ENCODE data around the gene PATL2.
"Not testable (repeated sequence)": the region's sequence is repeated elsewhere in the genome, so short reads cannot be mapped to it uniquely, and the experiment has no call there.

The PATL2 gene

DNA sequence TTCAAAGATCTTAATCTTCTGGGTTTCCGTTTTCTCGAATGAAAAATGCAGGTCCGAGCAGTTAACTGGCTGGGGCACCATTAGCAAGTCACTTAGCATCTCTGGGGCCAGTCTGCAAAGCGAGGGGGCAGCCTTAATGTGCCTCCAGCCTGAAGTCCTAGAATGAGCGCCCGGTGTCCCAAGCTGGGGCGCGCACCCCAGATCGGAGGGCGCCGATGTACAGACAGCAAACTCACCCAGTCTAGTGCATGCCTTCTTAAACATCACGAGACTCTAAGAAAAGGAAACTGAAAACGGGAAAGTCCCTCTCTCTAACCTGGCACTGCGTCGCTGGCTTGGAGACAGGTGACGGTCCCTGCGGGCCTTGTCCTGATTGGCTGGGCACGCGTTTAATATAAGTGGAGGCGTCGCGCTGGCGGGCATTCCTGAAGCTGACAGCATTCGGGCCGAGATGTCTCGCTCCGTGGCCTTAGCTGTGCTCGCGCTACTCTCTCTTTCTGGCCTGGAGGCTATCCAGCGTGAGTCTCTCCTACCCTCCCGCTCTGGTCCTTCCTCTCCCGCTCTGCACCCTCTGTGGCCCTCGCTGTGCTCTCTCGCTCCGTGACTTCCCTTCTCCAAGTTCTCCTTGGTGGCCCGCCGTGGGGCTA, at the start of gene PATL2, which contains the start of gene B2M:
Gene PATL2, minus strand, starts transcription at position 228 of the 647 bp plus-strand sequence. CDS start 34,833 bp downstream, outside the sequence.
Gene B2M, plus strand, starts transcription at position 422 of the 647 bp plus-strand sequence. Its CDS starts 30 bp downstream, at position 452.
- peak; percentile 98 for DNase-seq (ENCODE audit: low spot score)

DNA sequence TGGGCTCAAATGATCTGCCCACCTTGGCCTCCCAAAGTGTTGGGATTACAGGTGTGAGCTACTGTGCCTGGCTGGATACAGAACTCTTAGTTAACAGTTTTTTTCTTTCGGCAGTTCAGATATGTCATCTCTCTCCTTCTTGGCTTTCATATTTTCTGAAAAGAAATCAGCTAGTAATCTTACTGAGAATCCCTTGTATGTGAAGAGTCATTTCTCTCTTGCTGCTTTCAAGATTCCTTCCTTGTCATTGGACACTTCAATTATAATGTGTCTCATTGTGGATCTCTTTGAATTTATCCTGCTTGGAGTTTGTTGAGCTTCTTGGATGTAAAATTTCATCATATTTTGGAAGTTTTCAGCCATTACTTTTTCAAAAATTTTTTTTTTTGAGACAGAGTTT, 42.2 kb upstream of the PATL2 start:
- DNase-seq (ENCODE audit: low spot score) = no peak

DNA sequence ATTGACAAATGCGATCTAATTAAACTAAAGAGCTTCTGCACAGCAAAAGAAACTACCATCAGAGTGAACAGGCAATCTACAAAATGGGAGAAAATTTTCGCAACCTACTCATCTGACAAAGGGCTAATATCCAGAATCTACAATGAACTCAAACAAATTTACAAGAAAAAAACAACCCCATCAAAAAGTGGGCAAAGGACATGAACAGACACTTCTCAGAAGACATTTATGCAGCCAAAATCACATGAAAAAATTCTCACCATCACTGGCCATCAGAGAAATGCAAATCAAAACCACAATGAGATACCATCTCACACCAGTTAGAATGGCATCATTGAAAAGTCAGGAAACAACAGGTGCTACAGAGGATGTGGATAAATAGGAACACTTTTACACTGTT, 32.3 kb upstream of the PATL2 start:
- not testable (repeated sequence) for DNase-seq (ENCODE audit: low spot score)

DNA sequence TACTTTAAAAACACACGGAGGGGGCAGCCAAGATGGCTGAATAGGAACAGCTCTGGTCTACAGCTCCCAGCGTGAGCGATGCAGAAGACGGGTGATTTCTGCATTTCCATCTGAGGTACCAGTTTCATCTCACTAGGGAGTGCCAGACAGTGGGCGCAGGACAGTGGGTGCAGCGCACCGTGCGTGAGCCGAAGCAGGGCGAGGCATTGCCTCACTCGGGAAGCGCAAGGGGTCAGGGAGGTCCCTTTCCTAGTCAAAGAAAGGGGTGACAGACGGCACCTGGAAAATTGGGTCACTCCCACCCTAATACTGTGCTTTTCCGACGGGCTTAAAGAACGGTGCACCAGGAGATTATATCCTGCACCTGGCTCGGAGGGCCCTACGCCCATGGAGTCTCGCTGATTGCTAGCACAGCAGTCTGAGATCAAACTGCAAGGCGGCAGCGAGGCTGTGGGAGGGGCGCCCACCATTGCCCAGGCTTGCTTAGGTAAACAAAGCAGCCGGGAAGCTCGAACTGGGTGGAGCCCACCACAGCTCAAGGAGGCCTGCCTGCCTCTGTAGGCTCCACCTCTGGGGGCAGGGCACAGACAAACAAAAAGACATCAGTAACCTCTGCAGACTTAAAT, 28.2 kb upstream of the PATL2 start:
- not testable (repeated sequence) for DNase-seq (ENCODE audit: low spot score)

DNA sequence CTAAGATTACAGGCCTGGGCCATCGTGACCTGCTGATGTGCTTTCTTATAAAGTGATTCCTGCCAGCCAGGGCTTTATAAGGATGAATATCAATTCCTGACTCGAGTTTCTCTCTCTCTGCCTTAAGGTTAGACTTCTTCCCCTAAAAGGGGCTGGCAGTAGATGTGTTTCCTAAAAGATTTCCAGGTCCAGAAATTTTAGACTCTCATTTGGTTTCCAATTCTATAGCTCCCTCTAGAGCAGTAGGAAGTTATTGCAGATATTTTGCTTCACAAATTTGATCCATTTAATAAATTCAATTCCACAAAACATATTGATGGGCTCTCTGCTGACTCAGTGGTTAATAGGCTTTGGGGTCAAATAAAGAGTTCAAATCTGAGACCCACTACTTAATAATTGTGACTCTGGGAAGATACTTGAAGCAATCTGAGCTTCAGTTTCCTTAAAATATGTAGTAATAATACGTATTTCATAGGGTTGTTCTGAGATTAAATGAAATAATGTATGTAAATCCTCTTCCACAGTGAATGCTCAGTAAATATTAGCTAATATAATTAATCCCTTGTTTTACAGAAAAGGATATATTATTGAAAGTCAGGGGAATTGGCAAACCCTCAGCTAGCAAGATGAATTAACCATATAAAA, 27.3 kb upstream of the PATL2 start:
- peak; percentile 72 for DNase-seq (ENCODE audit: low spot score)

DNA sequence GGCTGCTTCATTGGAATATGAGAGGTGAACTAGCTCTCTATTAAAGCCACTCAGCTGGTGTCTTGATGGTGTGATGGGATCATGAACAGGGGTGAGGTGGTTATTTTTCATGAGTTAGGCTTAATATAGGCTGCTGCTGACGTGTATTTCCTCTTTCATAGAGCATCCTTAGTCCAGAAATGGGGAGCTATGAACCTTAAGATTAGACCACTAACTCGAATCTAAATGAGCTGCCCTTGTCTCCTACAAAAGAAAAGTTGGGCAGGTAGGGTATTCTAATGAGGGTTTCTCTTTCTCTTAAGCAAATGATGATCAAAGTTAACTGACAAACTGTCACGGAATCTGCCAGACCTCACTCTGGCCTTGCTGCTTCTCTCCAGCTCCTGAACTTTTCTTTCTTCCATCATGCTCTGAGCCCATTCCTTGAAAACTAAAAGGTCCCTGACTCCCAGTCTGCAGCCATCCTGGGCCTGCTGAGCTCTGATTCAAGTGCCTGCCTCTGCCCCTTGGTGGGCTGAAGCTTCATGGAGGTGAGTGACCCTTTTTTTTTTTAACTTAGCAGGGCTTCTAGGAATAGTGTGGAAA, 25.1 kb upstream of the PATL2 start, which contains the start of gene TRIM69:
Gene TRIM69, plus strand, starts transcription at position 348 of the 585 bp plus-strand sequence. Its CDS starts 177 bp downstream, at position 525.
- DNase-seq (ENCODE audit: low spot score) = no peak

DNA sequence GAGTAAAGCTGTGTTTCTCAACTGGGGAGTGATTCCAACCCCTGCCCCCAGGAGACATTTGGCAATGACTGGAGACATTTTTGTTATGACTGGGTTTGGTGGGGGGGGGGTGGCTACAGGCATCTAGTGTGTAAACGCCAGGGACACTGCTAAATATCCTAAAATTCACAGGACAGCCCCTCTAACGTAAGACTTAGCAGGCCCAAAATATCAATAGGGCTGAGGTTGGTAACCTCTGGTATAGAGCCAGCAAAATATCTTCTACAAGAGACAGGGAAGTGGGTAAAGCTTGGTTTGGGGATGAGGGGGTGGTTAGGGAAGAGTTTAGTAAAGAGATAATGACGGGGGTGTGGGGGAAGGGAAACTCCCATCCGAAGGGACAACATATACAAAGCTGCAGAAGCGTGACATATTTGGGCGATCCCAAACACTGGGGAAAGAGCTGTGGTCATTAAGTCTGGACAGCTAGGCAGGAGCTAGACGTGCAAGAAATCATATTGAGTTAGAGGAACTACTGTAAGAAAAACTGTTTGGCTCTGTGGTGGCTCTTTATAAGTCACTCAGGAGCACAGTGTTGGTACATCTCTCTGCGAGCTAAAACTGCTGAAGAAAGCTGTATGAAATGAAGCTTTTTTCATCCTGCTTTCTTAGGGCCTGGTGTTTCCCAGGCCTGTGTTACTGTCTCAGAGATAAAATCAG, 24.5 kb upstream of the PATL2 start:
- no peak for DNase-seq (ENCODE audit: low spot score)

DNA sequence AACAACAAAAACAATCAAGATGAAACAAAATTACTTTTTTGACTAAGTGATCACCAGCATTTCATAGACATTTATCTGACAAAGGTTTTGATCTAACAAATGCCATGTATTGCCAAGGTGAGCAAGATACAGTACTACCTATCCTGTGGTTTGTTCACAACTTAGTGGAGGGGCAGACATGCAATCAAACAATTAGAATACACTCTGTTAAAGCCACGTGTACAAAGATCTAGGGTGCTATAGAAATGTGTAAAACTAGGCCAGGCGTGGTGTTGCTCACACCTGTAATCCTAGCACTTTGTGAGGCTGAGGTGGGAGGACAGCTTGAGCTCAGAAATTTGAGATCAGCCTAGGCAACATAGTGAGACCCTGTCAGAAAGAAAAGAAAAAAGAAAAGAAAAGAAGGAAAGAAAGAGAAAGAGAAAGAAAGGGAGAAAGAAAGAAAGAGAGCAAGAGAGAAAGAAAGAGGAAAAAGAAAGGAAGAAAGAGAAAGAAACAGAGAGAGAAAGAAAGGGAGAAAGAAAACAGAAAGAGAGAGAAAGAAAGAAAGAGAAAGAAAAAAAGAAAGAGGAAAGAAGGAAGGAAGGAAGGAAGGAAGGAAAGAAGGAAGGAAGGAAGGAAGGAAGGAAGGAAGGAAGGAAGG, 23.8 kb upstream of the PATL2 start:
- DNase-seq (ENCODE audit: low spot score) = no peak

DNA sequence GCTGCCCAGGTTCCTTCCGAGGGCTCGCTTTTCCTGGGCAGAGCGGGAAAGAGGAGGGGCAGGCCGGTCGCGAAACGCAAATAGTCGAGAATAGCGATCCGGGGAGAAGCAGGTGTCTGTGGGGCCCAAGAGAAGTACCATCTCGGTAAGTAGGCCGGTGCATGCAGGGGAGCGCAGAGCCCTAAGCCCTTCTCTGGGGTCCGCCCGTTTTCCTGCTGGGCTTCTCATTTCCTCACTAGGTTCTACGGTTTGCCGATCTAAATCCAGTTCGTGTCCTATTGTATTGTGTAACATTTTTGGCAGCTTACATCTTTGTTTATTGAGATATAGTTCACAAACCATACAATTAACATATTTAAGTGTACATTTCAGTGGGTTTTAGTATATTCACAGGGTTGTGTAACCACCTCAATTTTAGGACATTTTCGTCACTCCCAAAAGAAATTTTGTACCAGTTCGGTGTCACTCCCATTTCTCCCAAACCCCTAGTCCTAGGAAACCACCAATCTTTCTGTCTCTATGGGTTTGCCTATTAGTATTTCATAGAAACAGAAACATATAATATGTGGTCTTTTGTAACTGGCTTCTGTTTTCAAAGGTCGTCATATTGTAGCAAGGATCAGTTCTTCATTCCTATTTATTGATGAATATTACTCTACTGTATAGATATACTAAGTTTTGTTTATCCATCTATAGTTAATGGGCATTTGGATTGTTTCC, 18.4 kb upstream of the PATL2 start:
- no peak for DNase-seq (ENCODE audit: low spot score)

DNA sequence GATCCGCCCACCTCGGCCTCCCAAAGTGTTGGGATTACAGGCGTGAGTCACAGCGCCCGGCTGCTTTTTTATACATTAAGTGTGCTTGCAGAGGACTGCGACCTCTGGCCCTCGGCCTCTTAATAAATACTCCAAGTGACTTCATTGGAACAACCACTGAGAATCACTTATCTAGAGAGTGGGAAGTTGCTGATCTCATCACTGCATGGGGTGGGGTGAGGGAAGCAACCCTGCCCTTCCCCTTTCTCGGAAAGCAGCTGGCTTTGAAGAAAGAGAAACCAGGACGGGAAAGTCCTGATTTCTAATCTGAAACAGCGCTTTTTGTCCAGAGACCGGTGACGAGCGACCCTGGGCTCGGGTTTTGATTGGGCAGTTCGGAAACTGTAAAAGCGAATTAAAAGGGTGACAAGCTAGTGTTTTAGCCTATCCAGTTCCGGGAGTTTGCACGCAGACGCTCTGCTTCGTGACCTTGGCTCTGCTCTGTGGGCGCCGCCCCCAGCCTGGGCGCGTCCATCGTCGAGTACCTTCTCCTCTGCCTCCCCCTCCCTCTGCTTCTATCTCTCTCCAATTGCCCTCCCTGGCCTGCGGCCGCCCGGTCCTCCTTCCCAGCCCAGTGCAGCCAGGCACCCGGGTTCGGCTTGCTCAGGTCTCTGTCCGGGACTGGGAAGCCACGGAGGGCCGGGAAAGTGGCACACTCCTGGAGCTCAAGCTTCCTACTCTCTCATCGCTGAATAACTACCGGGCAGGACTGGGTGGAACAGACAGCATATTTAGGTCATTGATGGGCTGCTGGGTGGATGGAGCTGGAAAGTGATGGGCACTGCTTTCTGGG, 17.7 kb upstream of the PATL2 start:
- DNase-seq (ENCODE audit: low spot score) = peak; percentile 83

DNA sequence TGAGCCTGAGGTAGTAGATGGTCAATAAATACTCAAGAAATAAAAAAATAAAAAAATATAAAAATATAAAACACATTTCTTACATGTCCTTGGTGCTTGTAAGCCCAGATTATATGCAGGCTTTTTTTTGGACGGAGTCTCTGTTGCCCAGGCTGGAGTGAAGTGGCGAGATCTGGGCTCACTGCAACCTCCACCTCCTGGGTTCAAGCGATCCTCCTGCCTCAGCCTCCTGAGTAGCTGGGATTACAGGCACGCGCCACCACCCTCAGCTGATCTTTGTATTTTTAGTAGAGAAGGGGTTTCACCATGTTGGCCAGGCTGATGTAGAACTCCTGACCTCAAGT, 17.1 kb upstream of the PATL2 start:
- DNase-seq (ENCODE audit: low spot score) = not testable (repeated sequence)

DNA sequence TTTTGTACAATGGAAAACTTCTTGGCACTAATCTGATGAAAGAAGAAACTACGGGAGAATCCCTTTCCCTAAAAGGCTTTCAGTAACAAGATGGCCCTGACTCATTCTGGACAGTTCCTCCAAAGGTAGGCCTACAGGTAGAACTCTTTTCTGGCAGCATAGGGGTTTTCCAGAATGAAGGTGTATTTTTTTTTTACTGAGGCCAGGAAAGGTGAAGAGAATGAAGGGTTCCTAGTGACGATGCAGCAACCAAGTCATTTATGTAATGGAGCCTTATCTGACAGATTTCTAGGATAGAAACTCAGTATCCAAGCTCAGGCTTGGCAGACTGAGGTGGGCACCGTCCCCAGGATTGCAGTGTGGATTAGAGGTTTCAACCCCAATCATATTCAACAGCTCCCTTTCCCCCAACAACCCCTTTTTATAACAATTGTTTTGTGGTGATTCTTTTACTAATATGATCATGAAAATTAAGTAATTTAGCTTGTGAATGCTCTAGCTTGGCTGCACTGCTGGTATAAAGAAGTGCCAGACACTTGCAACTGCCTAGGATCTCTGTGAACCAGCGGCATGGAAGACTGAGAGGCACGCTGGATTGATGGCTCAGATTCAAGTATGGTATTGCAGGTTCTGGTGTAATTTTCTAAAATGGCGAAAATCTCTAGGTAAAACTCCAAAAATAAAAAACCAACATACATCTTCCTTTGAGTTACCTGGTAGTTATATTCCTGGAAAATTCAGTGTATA, 16.5 kb upstream of the PATL2 start:
- DNase-seq (ENCODE audit: low spot score) = no peak

DNA sequence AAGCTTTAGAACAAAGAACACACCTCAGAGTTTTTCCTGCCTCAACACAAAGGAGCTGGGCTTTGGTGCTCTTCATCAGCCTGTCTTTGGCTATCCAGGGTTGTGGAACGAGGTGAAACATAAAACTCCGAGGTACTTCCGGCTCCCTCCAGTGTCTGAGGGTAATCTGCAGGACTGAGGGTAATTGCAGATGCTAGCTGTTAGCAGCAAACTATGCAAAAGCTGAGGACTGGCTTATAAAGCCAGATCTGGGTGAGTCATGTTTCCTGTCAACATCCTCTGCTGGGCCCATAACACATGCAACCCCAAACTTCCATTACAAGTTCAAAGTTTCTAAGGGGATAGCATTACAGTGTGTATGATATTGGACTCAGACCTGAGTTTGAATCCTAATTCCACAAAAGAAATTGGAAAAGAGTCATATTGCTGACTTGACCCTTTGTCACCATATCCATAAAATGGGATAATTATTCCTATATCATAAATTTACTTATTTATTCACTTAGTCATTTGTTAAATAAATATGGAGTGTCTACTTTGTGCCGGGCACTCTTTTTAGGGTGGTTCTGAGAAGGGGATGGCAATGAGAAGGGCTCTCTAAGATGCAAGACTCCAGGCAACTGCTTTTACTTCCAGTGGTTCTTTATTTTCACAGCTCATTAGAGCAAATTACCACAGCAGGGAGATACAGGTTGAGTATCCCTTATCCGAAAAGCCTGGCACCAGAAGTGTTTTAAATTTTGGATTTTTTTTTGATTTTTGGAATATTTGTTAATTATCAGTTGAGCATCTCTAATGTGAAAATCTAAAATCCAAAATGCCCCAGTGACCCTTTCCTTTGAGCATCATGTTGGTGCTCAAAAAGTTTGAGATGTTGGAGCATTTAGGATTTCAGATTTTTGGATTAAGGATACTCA, 15.7 kb upstream of the PATL2 start:
- DNase-seq (ENCODE audit: low spot score) = no peak

DNA sequence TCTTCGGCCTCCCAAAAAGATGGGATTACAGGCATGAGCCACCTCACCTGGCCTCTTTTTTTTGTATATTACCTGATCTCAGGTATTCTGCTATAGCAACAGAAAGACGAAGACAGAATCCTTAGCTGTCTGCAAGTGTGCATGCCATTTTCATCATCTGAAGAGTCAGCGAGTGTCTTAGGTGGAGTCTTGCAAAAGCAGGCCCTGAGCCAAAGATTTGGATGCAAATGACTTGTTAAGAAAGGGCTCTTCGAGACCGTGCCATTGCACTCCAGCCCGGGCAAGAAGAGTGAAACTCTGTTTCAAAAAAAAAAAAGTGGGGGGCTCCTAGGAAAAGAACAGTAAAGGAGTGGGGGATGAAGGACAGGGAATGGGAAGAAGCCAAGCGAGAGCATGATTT, 15.0 kb upstream of the PATL2 start:
- DNase-seq (ENCODE audit: low spot score) = no peak

DNA sequence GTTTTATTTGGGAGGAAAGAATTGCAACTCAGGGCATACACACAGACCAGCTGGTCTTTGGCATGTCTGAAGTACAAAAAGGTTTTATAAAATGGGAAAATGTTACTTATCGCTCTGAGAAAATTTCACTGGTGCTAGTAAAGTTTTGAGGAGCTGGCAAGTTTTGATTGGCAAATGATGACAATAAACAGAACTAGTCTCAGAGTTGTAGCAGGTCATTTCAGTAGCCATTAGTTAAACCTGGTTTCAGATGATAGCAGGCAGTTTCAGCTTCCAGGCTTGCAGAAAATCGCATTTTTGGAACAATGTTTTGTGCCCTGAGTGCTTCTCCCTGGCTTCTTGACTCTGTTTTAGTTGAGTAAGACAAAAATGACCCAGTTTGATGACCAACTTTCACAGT, 10.9 kb upstream of the PATL2 start:
- no peak for DNase-seq (ENCODE audit: low spot score)

DNA sequence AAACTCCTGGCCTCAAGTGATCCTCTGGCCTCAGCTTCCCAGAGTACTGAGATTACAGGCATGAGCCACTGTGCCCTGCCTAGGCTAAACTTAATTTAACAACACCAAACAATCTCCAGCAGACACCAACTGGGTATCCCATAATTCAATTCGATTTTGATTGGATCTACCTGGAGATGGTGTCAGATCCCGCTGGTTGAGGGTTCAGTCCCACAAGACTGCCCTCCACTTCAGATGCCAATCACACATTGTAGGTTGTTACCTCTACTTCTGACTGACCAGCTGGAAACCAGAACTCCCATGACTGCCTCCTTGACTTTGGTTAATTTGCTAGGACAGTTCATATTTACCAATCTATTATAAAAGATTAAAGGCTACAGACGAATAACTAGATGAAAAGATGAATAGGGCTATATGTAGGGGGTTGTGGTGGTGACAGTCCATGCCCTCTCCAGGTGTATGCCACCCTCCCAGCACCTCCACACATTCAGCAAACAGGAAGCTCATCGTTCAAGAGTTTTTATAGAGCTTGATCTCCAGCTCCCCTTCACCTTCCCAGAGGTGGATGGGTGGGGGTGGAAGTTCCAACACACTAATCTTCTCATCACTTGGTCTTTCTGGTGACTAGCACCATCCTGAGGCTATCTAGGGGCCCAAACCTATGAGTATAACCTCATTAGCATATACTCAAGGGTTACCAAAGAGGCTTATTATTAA, 9.5 kb upstream of the PATL2 start:
- no peak for DNase-seq (ENCODE audit: low spot score)

DNA sequence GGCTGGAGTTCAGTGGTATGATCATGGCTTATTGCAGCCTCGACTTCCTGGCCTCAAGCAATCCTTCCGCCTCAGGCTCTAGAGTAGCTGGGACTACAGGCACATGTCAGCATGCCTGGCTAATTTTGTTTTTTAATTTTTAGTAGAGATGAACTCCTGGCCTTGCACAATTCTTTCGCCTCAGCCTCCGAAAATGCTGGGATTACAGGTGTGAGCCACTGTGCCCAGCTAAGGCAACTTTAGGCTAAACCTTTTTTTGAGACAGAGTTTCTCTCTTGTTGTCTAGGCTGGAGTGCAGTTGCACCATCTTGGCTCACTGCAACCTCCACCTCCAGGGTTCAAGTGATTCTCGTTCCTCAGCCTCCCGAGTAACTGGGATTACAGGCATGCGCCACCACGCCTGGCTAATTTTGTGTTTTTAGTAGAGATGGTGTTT, 8.9 kb upstream of the PATL2 start:
- DNase-seq (ENCODE audit: low spot score) = not testable (repeated sequence)

Data from hematopoietic multipotent progenitor cell treated with erythropoietin and hydrocortisone succinate and interleukin-3 and kit ligand, for 15 days (in vitro differentiated cells).